HepG2 (cell line): ENCODE measurements around the gene DMRTB1. TPM values are rescaled to one million over a fixed set of nuclear protein-coding genes. Genes with fewer than 3 reads are reported as not detected.

Experiments used
- ATAC-seq: fragments of 200-7000 bp; cut with Tn5 transposase; 3 replicates; pipeline ENCODE4 v1.9.1; 2020; ENCODE audit warnings: mild to moderate bottlenecking, moderate library complexity
- BruUV-seq: library from RNA; stranded (reverse); fragments of 400-500 nt; replicated peaks from 2 replicates; lab custom pipeline; 2021; lab: Mats Ljungman, UMichigan
- CTCF ChIA-PET: fragments of 300-600 bp; formaldehyde crosslinking; extraction: SDS; loops from one replicate; lab custom pipeline; 2021; ENCODE audit warnings: low total read pairs, inconsistent platforms, low intra/inter-chr PET ratio; lab: Yijun Ruan, JAX
- POLR2A ChIA-PET: fragments of 350-600 bp; sonication (Branson Sonifier 250); formaldehyde crosslinking; loops from one replicate; lab custom pipeline; 2020; ENCODE audit warnings: antibody characterized with exemption, inconsistent platforms; lab: Yijun Ruan, JAX
- DNase-seq: peaks from one replicate; pipeline ENCODE4 v3.0.0-alpha.2; 2015; ENCODE audit warnings: low spot score
- FAIRE-seq: peaks from 3 replicates; lab custom pipeline; 2011; peaks lifted over from hg19 to GRCh38; lab: Jason Lieb, UNC
- H2AFZ ChIP-seq: one replicate; pipeline ENCODE4 v1.6.1; 2011; ENCODE audit warnings: low read length, inconsistent platforms
- H3K27ac ChIP-seq: fragments of 300-600 bp; 3 replicates; pipeline ENCODE4 v1.8.0; 2011; ENCODE audit warnings: mixed run types, mild to moderate bottlenecking, mixed read lengths, low read length, inconsistent platforms; ENCODE audit not compliant: insufficient read depth; ENCODE audit errors: extremely low read length
- H3K27me3 ChIP-seq, 2 experiments: fragments of 200-600 bp in 1 of 2; 2 replicates in 1 of 2; 3 replicates in 1 of 2; pipeline versions ENCODE4 v1.6.0 to v1.8.0; 2011; ENCODE audit warnings: low read length in 2 of 2, mild to moderate bottlenecking in 2 of 2, moderate library complexity in 2 of 2, inconsistent platforms in 1 of 2; ENCODE audit not compliant: insufficient read depth in 2 of 2, control insufficient read depth in 1 of 2
- H3K36me3 ChIP-seq, 2 experiments: fragments of 200-600 bp in 1 of 2; replicated peaks in 1 of 2; 2 replicates in 1 of 2; 3 replicates in 1 of 2; pipeline versions ENCODE4 v1.5.1 to v1.8.0; 2011; ENCODE audit warnings: low read length in 2 of 2, inconsistent platforms in 1 of 2; ENCODE audit not compliant: insufficient read depth in 2 of 2, control insufficient read depth in 1 of 2
- H3K4me1 ChIP-seq: 2 replicates; pipeline ENCODE4 v1.5.1; 2012; ENCODE audit warnings: low read length, inconsistent platforms; ENCODE audit not compliant: insufficient read depth
- H3K4me2 ChIP-seq: 2 replicates; pipeline ENCODE4 v1.6.0; 2011; ENCODE audit warnings: low read depth, low read length, inconsistent platforms
- H3K4me3 ChIP-seq, 3 experiments: fragments of 200-600 bp in 1 of 3; sonication (generic), shearing (Covaris generic) in 1 of 3; replicated peaks in 1 of 3; 2 replicates each; pipeline ENCODE4 v1.5.1; 2011 to 2016; ENCODE audit warnings: low read length in 3 of 3, inconsistent platforms in 2 of 3, low read depth in 2 of 3, mild to moderate bottlenecking in 2 of 3, control low read depth in 1 of 3, mixed read lengths in 1 of 3; ENCODE audit not compliant: insufficient read depth in 1 of 3
- H3K79me2 ChIP-seq: one replicate; pipeline ENCODE4 v1.6.1; 2011; ENCODE audit warnings: low read length, inconsistent platforms; ENCODE audit not compliant: insufficient read depth
- H3K9ac ChIP-seq: 2 replicates; pipeline ENCODE4 v1.6.0; 2011; ENCODE audit warnings: mild to moderate bottlenecking, low read depth, low read length, inconsistent platforms; ENCODE audit not compliant: insufficient read depth
- H3K9me3 ChIP-seq: 2 replicates; pipeline ENCODE4 v1.5.1; 2012; ENCODE audit warnings: mild to moderate bottlenecking, low read length
- H4K20me1 ChIP-seq: 2 replicates; pipeline ENCODE4 v1.6.0; 2011; ENCODE audit warnings: inconsistent platforms, mild to moderate bottlenecking, low read length, moderate library complexity; ENCODE audit not compliant: insufficient read depth
- CEBPB ChIP-seq: IDR thresholded peaks from 2 replicates; pipeline ENCODE4 v1.6.1; 2011; ENCODE audit warnings: low read depth, low read length, improper control_type of control experiment, borderline replicate concordance
- ELF1 ChIP-seq: sonication (generic); formaldehyde crosslinking; IDR thresholded peaks from 2 replicates; pipeline ENCODE4 v1.4.0; 2020; ENCODE audit warnings: missing genetic modification reagents
- FOSL1 ChIP-seq: sonication (generic); formaldehyde crosslinking; IDR thresholded peaks from 2 replicates; pipeline ENCODE4 v1.9.0; 2021; ENCODE audit warnings: missing genetic modification reagents, borderline replicate concordance
- HNRNPLL ChIP-seq: fragments of 200-400 bp; formaldehyde crosslinking; IDR thresholded peaks from 2 replicates; pipeline ENCODE4 v1.6.1; 2017; ENCODE audit warnings: mild to moderate bottlenecking, low read depth, low read length; ENCODE audit not compliant: poor library complexity, severe bottlenecking
- KAT7 ChIP-seq: IDR thresholded peaks from 2 replicates; pipeline ENCODE4 v1.6.1; 2018; ENCODE audit warnings: borderline replicate concordance, missing compliant biosample characterization
- NFIB ChIP-seq: sonication (generic); formaldehyde crosslinking; IDR thresholded peaks from 2 replicates; pipeline ENCODE4 v1.9.0; 2021; ENCODE audit warnings: missing genetic modification reagents, mild to moderate bottlenecking, borderline replicate concordance
- NFIC ChIP-seq: IDR thresholded peaks from 2 replicates; pipeline ENCODE4 v1.6.1; 2012; ENCODE audit warnings: mild to moderate bottlenecking, low read length, inconsistent platforms
- ZNF547 ChIP-seq: sonication (generic); formaldehyde crosslinking; IDR thresholded peaks from 2 replicates; pipeline ENCODE4 v1.5.1; 2020; ENCODE audit warnings: mild to moderate bottlenecking, missing genetic modification reagents
- ZNF7 ChIP-seq: IDR thresholded peaks from 2 replicates; pipeline ENCODE4 v1.6.1; 2016; ENCODE audit warnings: missing biosample characterization, missing genetic modification reagents
- ZNF703 ChIP-seq: sonication (generic); formaldehyde crosslinking; IDR thresholded peaks from 2 replicates; pipeline ENCODE4 v1.5.1; 2020; ENCODE audit warnings: missing genetic modification reagents, mild to moderate bottlenecking, moderate library complexity, borderline replicate concordance
- ZNF709 ChIP-seq: sonication (generic); formaldehyde crosslinking; IDR thresholded peaks from 2 replicates; pipeline ENCODE4 v1.5.0; 2020; ENCODE audit warnings: mild to moderate bottlenecking, missing genetic modification reagents
- ZNF878 ChIP-seq: sonication (generic); formaldehyde crosslinking; IDR thresholded peaks from 2 replicates; pipeline ENCODE4 v1.8.1; 2023; ENCODE audit warnings: mild to moderate bottlenecking, missing genetic modification reagents, moderate library complexity
- WGBS: methylation state at CpG from one replicate; pipeline ENCODE4 v1.1.6; 2017; ENCODE audit warnings: low lambda C conversion rate; 5-methylcytosine and 5-hydroxymethylcytosine counted together
- in situ Hi-C: cut with HindIII; loops from 2 replicates; pipeline ENCODE4 v1.10.0; 2017; ENCODE audit warnings: low pct_unique_long_range_greater_than_20kb; ENCODE audit not compliant: extremely low pct_ligation_motif_present
- intact Hi-C: fragments of 100-400 bp; cut with micrococcal nuclease; formaldehyde crosslinking; loops from one replicate; pipeline ENCODE4 v1.10.0; 2022; ENCODE audit not compliant: unreplicated experiment
- polyA plus RNA-seq, 8 experiments: library from polyadenylated mRNA; depleted of rRNA in 3 of 8; stranded (reverse) in 7 of 8; unstranded in 1 of 8; fragments of >200 nt; fragmentation: Illumina TruSeq in 4 of 8; extraction: Trizol in 4 of 8; gene quantifications; 2 replicates each; pipeline versions ENCODE4 v1.2.1 to v1.2.3, GENCODE V29; 2011 to 2016; ENCODE audit warnings: low read depth in 4 of 8, missing spikeins in 1 of 8, mixed read lengths in 1 of 8; ENCODE audit not compliant: insufficient read depth in 1 of 8
- total RNA-seq, 5 experiments: library from RNA; depleted of rRNA; stranded (reverse); fragments of >200 nt; fragmentation: Illumina TruSeq; extraction: Trizol; gene quantifications; 2 replicates each; pipeline ENCODE4 v1.2.3, GENCODE V29; 2016; ENCODE audit warnings: low read depth in 1 of 5
- TF ChIP-seq, protein P1 (sequence below): sonication (generic); formaldehyde crosslinking; IDR thresholded peaks from 2 replicates; pipeline ENCODE4 v1.5.0; 2020; ENCODE audit warnings: missing genetic modification reagents
- TF ChIP-seq, protein P2 (sequence below): sonication (generic); formaldehyde crosslinking; conservative IDR thresholded peaks from 2 replicates; pipeline ENCODE4 v1.8.0; 2022; ENCODE audit warnings: mild to moderate bottlenecking, moderate library complexity, missing genetic modification reagents

DMRTB1 gene
- total and polyA plus RNA-seq, 2 of the 13 experiments (the other 11 are each of a cell fraction or from before 2014, with no cell fraction given): not detected

DNA sequence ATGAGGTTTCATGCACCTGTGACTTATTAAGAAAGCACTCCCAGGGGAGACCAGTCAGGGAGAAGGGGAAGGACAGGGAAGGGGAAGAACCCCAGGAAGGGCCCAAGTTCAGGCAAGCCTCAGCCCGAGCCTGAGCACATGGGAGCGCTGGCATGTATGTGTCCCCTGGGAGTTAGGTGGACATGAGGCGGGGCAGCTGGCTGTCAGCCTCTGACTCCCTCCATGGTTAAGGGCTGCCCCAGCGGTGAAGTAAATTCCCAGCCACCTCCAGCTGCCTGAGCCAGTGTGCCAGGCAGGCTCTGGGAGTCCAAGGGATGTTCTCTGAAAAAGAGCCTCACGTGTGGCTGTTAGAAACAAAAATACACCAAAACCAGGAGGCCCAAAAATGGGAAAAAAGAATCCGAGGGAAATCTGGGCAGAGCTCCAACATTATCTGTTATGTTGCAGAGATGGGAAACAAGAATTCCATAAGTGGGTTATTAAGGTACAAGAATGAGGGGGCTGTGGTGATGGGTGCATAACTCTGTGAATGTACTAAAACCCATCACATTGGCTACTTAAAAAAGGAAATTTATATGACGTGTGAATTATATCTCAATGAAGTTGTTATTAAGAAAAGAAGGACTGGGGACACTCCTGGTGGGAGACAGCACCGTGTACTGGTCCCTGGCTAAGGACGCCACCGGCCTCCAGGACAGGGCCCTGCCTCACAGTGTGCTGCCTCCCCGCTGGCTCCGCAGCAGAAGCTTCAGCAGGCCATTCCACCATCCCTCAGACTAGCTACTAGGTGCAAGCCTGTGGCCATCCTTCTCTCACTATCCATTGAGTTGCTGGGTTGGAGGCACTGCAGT, 18.7 kb downstream of the DMRTB1 start:
- in situ Hi-C loops (no loop called here), intact Hi-C loops (no loop called here)
- no peaks in the 10 kb centered on the region for H3K36me3 ChIP-seq
- no peaks in the 10 kb centered on the region for H4K20me1 ChIP-seq
- H3K4me2 ChIP-seq: no peak overlapping the region
- no TSS peak for BruUV-seq
- H3K9me3 ChIP-seq: no peaks in the 10 kb centered on the region
- H3K27ac ChIP-seq: no peak overlapping the region
- peaks cover 0 to 50% of the 10 kb centered on the region in 2 experiments; a peak in 4 of 5 replicates for H3K27me3 ChIP-seq
- no peak overlapping the region for H3K9ac ChIP-seq
- FAIRE-seq (no peak), ATAC-seq (no peak; the same call in 2 of the 3 replicates), DNase-seq (no peak)
- 14% methylated on average over 8 of the region's 12 CpGs for WGBS
- H3K79me2 ChIP-seq: no peaks in the 10 kb centered on the region
- TF ChIP-seq ZNF709 (CRISPR knock-in tag): no peak
- TF ChIP-seq NFIC: no peak
- TF ChIP-seq ZNF878 (CRISPR knock-in tag): no peak
- TF ChIP-seq, protein P1, sequence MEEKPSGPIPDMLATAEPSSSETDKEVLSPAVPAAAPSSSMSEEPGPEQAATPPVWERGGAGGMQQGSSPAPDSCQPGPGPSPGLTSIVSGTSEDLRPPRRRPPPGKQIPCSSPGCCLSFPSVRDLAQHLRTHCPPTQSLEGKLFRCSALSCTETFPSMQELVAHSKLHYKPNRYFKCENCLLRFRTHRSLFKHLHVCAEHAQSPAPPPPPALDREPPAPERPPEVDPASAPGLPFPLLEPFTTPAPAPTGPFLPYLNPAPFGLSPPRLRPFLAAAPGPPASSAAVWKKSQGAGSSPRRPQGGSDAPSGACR: no peak
- TF ChIP-seq FOSL1: no peak
- TF ChIP-seq ZNF703 (CRISPR knock-in tag): no peak
- TF ChIP-seq ZNF7 (CRISPR knock-in tag): no peak
- TF ChIP-seq ELF1: no peak
- TF ChIP-seq KAT7: no peak
- no peak for TF ChIP-seq CEBPB
- no peak for TF ChIP-seq HNRNPLL
- no peak for TF ChIP-seq NFIB (CRISPR knock-in tag)
- TF ChIP-seq, protein P2, sequence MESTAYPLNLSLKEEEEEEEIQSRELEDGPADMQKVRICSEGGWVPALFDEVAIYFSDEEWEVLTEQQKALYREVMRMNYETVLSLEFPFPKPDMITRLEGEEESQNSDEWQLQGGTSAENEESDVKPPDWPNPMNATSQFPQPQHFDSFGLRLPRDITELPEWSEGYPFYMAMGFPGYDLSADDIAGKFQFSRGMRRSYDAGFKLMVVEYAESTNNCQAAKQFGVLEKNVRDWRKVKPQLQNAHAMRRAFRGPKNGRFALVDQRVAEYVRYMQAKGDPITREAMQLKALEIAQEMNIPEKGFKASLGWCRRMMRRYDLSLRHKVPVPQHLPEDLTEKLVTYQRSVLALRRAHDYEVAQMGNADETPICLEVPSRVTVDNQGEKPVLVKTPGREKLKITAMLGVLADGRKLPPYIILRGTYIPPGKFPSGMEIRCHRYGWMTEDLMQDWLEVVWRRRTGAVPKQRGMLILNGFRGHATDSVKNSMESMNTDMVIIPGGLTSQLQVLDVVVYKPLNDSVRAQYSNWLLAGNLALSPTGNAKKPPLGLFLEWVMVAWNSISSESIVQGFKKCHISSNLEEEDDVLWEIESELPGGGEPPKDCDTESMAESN (CRISPR knock-in tag): no peak
- TF ChIP-seq ZNF547 (CRISPR knock-in tag): no peak
- CTCF ChIA-PET: no interaction called here
- POLR2A ChIA-PET: no interaction called here
- H3K4me3 ChIP-seq: no peak overlapping the region
- H2AFZ ChIP-seq: no peak overlapping the region
- H3K4me1 ChIP-seq: no peaks in the 10 kb centered on the region
